Sigmoid colon (tissue), 7 donors: Measurements from ENCODE around the gene TOMM20. TPM values are rescaled to one million over a fixed set of nuclear protein-coding genes. Genes with fewer than 3 reads are reported as not detected.

Experiments
- polyA plus RNA-seq, 3 donors: library from polyadenylated mRNA; stranded (reverse); fragments of 200-250 nt; gene quantifications; one replicate each; pipeline ENCODE4 v1.2.3, GENCODE V29; 2013
- small RNA-seq, 3 donors: library from RNA; depleted of rRNA; stranded (forward); fragments of <200 nt; gene quantifications; one replicate each; pipeline ENCODE3, GENCODE V24; 2016
- total RNA-seq, 4 donors: library from RNA; depleted of rRNA; stranded (reverse); fragments of >200 nt; gene quantifications; one replicate each; pipeline ENCODE4 v1.1.0, GENCODE V29; 2016
- donor health status: healthy with polysubstance abuse.
- donor health status: Bipolar disorder and iron deficiency.
- donor health status: healthy.

TOMM20 gene
- total and polyA plus RNA-seq, 7 donors: 49.0 to 128 (median 79.3) TPM

Small RNA genes lying within 50 kb of the gene (small RNA-seq; reads per million reads assigned to genes)
- gene AL732292.1: 0 reads per million in 3 donors
- 0 to 3.8 (median 3.7) reads per million in 3 donors for gene SNORA14B

Other genes with a start within 250 kb of the TOMM20 start
- 10 to 100 TPM; 46.4 to 83.9 (median 51.8) TPM for gene RBM34, start 32.4 kb upstream of the TOMM20 start, total RNA-seq
- gene RBM34, start 32.4 kb upstream of the TOMM20 start, polyA plus RNA-seq: 10 to 100 TPM; 48.8 to 56.1 (median 55.3) TPM
- 10 to 100 TPM; 30.1 to 41.7 (median 38.4) TPM for gene ARID4B, start 199.3 kb upstream of the TOMM20 start, total RNA-seq
- 10 to 100 TPM in 1 of 3 donors, 1 to 10 TPM in 2; 8.1 to 15.9 (median 9.0) TPM for gene ARID4B, start 199.3 kb upstream of the TOMM20 start, polyA plus RNA-seq
- gene GGPS1, start 199.7 kb upstream of the TOMM20 start, total RNA-seq: 10 to 100 TPM; 29.5 to 35.7 (median 30.8) TPM
- 10 to 100 TPM; 16.6 to 33.6 (median 28.9) TPM for gene GGPS1, start 199.7 kb upstream of the TOMM20 start, polyA plus RNA-seq
- 10 to 100 TPM; 16.3 to 21.9 (median 17.7) TPM for gene TBCE, start 238.6 kb upstream of the TOMM20 start, total RNA-seq
- gene TBCE, start 238.6 kb upstream of the TOMM20 start, polyA plus RNA-seq: 10 to 100 TPM; 14.4 to 24.3 (median 14.6) TPM